Gastrocnemius medialis (tissue), 4 donors: Measurements from ENCODE around the gene SV2B.
"Not testable (repeated sequence)": the region's sequence is repeated elsewhere in the genome, so short reads cannot be mapped to it uniquely, and the experiment has no call there.

ENCODE experiments used
- CTCF ChIP-seq, 5 experiments: fragments of 450-650 bp in 3 of 5; fragments of 200-600 bp in 2 of 5; sonication (generic) in 2 of 5; IDR thresholded peaks in 4 of 5; conservative IDR thresholded peaks in 1 of 5; 1 replicate in 4 of 5; 2 replicates in 1 of 5; pipeline ENCODE4 v1.5.1; 2016 to 2019; ENCODE audit warnings: antibody characterized with exemption in 5 of 5, mild to moderate bottlenecking in 3 of 5, moderate library complexity in 3 of 5
- POLR2A ChIP-seq, 2 donors: fragments of 450-650 bp; IDR thresholded peaks; one replicate each; pipeline ENCODE4 v1.6.1; 2017; ENCODE audit warnings: antibody characterized with exemption in 2 of 2, mild to moderate bottlenecking in 2 of 2, moderate library complexity in 2 of 2

GRCh38 chr15:91093866-91094265 is 6.2 kb upstream of the SV2B start:
- not testable (repeated sequence) for TF ChIP-seq CTCF (IDR thresholded peaks at IDR 0.05 in 4 of 5, conservative IDR thresholded peaks at IDR 0.05 in 1 of 5); POLR2A (IDR thresholded peaks at IDR 0.05)
